Stimulated activated memory B cell treated with anti-CD40 and anti-IgM and Interleukin-4, amounts not matched to agents 10 μg/mL and 1 μg/mL and 100 μg/mL, for 72 hours (primary cell): ENCODE data around the gene BIRC2.
A peak's percentile ranks its signal among the peaks of the same experiment; 100 is the strongest.
"Not testable (repeated sequence)": the region's sequence is repeated elsewhere in the genome, so short reads cannot be mapped to it uniquely, and the experiment has no call there.

Source experiments
- ATAC-seq: fragments of 150-1000 bp; cut with Tn5 transposase; 2 replicates; pipeline ENCODE4 v1.10.0; 2021
- H3K27ac Mint-ChIP-seq: one replicate; pipeline ENCODE4 v1.8.0; 2022; ENCODE audit warnings: mild to moderate bottlenecking, mixed read lengths
- H3K27me3 Mint-ChIP-seq: one replicate; pipeline ENCODE4 v1.8.0; 2022; ENCODE audit warnings: mixed read lengths
- H3K36me3 Mint-ChIP-seq: one replicate; pipeline ENCODE4 v1.8.0; 2022; ENCODE audit warnings: mixed read lengths
- H3K4me1 Mint-ChIP-seq: one replicate; pipeline ENCODE4 v1.8.0; 2022; ENCODE audit warnings: mixed read lengths
- H3K4me3 Mint-ChIP-seq: one replicate; pipeline ENCODE4 v1.8.0; 2022; ENCODE audit warnings: mild to moderate bottlenecking, moderate library complexity, mixed read lengths
- H3K9me3 Mint-ChIP-seq: one replicate; pipeline ENCODE4 v1.8.0; 2022; ENCODE audit warnings: mixed read lengths

Gene BIRC2

DNA sequence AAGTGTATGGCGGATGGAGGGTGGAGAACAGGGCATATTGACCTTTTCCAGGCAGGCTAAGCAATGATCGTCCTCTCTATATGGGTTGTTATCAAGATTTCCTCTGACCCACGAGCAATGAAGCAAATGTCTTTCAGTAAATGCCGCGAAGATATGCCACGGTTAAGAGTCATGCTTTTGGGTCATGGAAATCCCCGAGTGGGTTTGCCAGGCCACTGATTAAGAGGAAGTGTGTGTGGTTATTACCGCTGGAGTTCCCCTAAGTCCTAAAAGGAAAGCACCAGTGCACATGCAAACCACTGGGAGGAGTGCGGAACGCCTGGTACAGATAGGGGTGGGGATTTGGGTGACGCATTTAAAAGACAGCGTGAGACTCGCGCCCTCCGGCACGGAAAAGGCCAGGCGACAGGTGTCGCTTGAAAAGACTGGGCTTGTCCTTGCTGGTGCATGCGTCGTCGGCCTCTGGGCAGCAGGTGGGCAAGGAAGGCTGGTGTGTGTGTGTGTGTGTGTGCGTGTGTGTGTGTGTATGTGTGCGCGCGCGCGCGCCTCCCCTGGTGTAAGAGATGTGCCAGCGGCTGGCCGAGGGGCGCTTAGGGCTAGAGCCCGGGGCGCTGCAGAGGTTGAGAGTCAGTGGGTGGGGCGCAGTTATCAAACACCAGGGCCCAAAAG, 29.8 kb upstream of the BIRC2 start, which contains the start of gene BIRC3:
Gene BIRC3 (plus strand): TSS at position 386 of the 669 bp plus-strand sequence. CDS start 7,026 bp downstream, outside the sequence.
- peak; percentile 96 for ATAC-seq
- peaks cover 58% of the 10 kb centered on the region for H3K4me1 Mint-ChIP-seq
- no peaks in the 10 kb centered on the region for H3K9me3 Mint-ChIP-seq
- peaks cover 44% of the 10 kb centered on the region for H3K36me3 Mint-ChIP-seq
- peak within 1 kb of the TSS; percentile 97 for H3K27ac Mint-ChIP-seq
- H3K4me3 Mint-ChIP-seq, result peak within 1 kb of the TSS; percentile 97
- no peaks in the 10 kb centered on the region for H3K27me3 Mint-ChIP-seq

DNA sequence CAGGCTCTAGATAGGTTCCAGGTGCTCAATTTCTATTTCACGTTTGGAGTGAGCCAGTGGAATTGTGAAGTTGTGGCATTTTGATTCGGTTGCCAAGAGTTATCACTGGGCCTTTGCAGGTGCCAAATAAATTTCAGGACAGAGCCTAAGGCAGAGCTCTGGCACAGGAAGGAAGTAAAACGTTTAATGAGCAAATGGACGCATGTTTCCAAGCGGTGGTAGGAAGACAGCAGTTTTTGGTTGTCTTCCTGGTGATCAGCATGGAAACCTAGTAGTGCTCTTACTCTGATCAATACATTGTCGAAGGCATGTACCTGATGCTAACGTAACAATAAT, 29.3 kb upstream of the BIRC2 start:
- peaks cover 49% of the 10 kb centered on the region for H3K36me3 Mint-ChIP-seq
- ATAC-seq, result no peak
- no peaks in the 10 kb centered on the region for H3K27me3 Mint-ChIP-seq
- peak overlapping the region; percentile 97 for H3K27ac Mint-ChIP-seq
- H3K9me3 Mint-ChIP-seq, result no peaks in the 10 kb centered on the region
- peak overlapping the region; percentile 97 for H3K4me3 Mint-ChIP-seq
- H3K4me1 Mint-ChIP-seq, result peaks cover 62% of the 10 kb centered on the region

DNA sequence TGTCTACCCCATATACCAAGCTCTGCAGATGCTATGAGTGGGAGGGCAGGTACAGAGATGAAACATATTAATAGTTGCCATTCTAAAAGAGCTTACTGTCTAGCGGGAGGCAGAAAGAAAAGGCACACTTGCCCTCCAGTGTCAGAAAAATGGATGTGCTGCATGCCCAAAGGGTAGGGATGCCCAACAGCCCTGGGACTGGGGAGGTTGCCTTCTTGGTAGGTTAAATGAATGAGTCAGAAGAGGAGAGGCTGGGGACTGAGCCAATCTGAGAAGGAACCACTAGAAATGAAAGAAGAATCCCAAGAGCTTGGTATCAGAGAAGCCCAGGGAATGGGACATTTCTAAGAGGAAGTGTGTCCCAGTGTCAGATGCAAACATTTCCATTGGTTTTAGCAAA, 28.5 kb upstream of the BIRC2 start:
- Mint-ChIP-seq H3K27ac (peak overlapping the region; percentile 97), H3K27me3 (no peaks in the 10 kb centered on the region), H3K36me3 (peaks cover 53% of the 10 kb centered on the region), H3K4me1 (peaks cover 58% of the 10 kb centered on the region), H3K4me3 (peak overlapping the region; percentile 97), H3K9me3 (no peaks in the 10 kb centered on the region)
- ATAC-seq, result peak; percentile 42

DNA sequence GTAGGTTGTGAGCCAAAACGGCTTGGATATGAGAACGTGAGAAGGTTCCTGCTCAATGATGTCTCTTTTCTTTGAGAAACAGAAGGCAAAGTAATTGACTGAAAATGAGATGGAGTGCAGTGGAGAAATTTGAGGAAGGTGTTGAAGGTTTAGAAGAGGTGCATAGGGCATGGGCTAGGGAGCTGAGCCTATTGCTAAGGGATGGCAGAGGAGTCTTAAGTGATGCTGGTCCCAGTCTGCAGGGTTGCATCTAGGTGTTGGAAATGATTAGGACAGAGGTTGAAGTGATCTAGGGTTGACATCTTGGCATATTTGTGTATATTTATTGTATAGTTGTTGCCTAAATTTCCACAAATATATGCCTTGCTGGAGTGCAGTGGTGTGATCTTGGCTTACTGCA, 27.5 kb upstream of the BIRC2 start:
- Mint-ChIP-seq H3K4me1 (peaks cover 58% of the 10 kb centered on the region), H3K36me3 (peaks cover 55% of the 10 kb centered on the region)
- no peak for ATAC-seq

DNA sequence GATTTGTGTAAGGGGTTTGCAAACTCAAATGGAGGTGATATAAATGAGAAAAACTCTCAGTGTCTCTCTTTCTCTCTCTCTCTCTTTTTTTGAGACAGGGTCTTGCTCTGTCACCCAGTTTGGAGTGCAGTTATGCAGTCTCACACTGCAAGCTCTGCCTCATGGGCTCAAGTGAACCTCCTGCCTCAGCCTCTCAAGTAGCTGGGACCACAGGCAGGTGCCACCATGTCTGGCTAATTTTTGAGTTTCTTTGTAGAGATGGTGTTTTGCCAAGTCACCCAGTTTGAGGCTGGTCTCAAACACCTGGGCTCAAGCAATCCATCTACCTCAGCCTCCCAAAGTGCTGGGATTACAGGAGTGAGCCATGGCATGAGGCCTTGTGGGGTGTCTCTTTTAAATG, 26.8 kb upstream of the BIRC2 start:
- Mint-ChIP-seq H3K9me3 (no peaks in the 10 kb centered on the region), H3K27ac (peak overlapping the region; percentile 97), H3K36me3 (peaks cover 60% of the 10 kb centered on the region), H3K27me3 (no peaks in the 10 kb centered on the region), H3K4me3 (peak overlapping the region; percentile 97), H3K4me1 (peaks cover 60% of the 10 kb centered on the region)
- ATAC-seq, result no peak

More for the DNA sequence above, 27.5 kb upstream of the BIRC2 start:
- H3K27ac Mint-ChIP-seq, result peak overlapping the region; percentile 97
- no peaks in the 10 kb centered on the region for H3K27me3 Mint-ChIP-seq
- no peaks in the 10 kb centered on the region for H3K9me3 Mint-ChIP-seq
- H3K4me3 Mint-ChIP-seq, result peak overlapping the region; percentile 97

DNA sequence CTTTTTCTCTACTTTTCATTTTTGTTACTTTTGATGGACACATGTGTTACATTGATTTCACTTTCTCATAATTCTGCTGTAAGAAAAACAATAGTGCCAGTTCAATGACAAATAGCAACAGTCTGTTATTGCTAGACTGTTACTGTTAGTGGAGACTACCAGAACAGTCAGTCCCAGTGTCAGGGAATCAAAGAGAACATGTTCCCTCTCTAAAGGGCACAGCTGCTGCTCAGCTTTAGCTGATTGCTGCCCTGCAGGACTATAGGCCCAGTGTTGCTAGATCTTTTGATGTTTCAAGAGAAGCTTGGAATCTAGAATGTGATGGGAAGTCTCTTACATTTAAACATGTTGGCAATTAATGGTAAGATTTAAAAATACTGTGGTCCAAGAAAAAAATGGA, 26.3 kb upstream of the BIRC2 start:
- peaks cover 60% of the 10 kb centered on the region for H3K36me3 Mint-ChIP-seq
- H3K4me1 Mint-ChIP-seq, result peaks cover 56% of the 10 kb centered on the region
- H3K4me3 Mint-ChIP-seq, result peak overlapping the region; percentile 97
- H3K9me3 Mint-ChIP-seq, result no peaks in the 10 kb centered on the region
- no peak for ATAC-seq
- peak overlapping the region; percentile 97 for H3K27ac Mint-ChIP-seq
- H3K27me3 Mint-ChIP-seq, result no peaks in the 10 kb centered on the region

DNA sequence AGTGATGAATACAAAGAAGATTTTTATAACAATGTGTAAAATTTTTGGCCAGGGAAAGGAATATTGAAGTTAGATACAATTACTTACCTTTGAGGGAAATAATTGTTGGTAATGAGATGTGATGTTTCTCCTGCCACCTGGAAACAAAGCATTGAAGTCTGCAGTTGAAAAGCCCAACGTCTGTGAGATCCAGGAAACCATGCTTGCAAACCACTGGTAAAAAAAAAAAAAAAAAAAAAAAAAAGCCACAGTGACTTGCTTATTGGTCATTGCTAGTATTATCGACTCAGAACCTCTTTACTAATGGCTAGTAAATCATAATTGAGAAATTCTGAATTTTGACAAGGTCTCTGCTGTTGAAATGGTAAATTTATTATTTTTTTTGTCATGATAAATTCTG, 24.5 kb upstream of the BIRC2 start:
- peaks cover 62% of the 10 kb centered on the region for H3K36me3 Mint-ChIP-seq
- no peaks in the 10 kb centered on the region for H3K27me3 Mint-ChIP-seq

DNA sequence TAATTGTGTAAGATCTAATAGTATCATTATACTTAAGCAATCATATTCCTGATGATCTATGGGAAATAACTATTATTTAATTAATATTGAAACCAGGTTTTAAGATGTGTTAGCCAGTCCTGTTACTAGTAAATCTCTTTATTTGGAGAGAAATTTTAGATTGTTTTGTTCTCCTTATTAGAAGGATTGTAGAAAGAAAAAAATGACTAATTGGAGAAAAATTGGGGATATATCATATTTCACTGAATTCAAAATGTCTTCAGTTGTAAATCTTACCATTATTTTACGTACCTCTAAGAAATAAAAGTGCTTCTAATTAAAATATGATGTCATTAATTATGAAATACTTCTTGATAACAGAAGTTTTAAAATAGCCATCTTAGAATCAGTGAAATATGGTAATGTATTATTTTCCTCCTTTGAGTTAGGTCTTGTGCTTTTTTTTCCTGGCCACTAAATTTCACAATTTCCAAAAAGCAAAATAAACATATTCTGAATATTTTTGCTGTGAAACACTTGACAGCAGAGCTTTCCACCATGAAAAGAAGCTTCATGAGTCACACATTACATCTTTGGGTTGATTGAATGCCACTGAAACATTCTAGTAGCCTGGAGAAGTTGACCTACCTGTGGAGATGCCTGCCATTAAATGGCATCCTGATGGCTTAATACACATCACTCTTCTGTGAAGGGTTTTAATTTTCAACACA, 23.3 kb upstream of the BIRC2 start:
- H3K27ac Mint-ChIP-seq, result no peak overlapping the region
- H3K9me3 Mint-ChIP-seq, result no peaks in the 10 kb centered on the region
- H3K36me3 Mint-ChIP-seq, result peaks cover 55% of the 10 kb centered on the region
- H3K4me1 Mint-ChIP-seq, result peaks cover 50% of the 10 kb centered on the region
- H3K27me3 Mint-ChIP-seq, result no peaks in the 10 kb centered on the region
- H3K4me3 Mint-ChIP-seq, result no peak overlapping the region
- ATAC-seq, result no peak

More for the DNA sequence above, 24.5 kb upstream of the BIRC2 start:
- Mint-ChIP-seq H3K4me1 (peaks cover 50% of the 10 kb centered on the region), H3K9me3 (no peaks in the 10 kb centered on the region), H3K27ac (peak overlapping the region; percentile 97), H3K4me3 (peak overlapping the region; percentile 80)
- ATAC-seq, result no peak

DNA sequence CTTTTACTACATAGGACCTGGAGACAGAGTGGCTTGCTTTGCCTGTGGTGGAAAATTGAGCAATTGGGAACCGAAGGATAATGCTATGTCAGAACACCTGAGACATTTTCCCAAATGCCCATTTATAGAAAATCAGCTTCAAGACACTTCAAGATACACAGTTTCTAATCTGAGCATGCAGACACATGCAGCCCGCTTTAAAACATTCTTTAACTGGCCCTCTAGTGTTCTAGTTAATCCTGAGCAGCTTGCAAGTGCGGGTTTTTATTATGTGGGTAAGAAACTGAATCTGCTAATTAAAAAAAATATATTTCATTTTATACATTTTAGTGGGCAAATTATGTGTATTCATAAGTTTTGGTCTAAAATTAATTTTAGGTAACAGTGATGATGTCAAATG, 21.9 kb upstream of the BIRC2 start:
- Mint-ChIP-seq H3K4me3 (no peak overlapping the region), H3K27ac (no peak overlapping the region), H3K27me3 (no peaks in the 10 kb centered on the region), H3K9me3 (no peaks in the 10 kb centered on the region), H3K36me3 (peaks cover 50% of the 10 kb centered on the region), H3K4me1 (peaks cover 43% of the 10 kb centered on the region)
- no peak for ATAC-seq

DNA sequence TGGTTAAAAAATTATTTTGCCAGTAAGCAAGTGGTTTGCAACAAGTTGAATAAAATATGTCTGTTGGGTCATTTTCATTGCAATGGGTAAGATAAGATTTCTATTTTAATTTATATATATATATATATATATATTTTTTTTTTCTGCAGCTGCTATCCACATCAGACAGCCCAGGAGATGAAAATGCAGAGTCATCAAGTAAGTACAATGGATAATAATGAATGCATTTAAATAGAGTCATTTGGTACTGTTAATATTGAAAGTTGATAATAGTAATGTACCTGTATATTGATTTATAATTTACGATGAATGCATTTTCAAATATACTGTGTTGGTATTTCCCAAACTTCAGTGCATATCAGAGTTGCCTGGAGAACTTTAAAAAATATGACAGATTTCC, 18.3 kb upstream of the BIRC2 start:
- ATAC-seq, result no peak
- Mint-ChIP-seq H3K4me3 (no peak overlapping the region), H3K9me3 (no peaks in the 10 kb centered on the region), H3K4me1 (peaks cover 25% of the 10 kb centered on the region), H3K27me3 (no peaks in the 10 kb centered on the region), H3K27ac (no peak overlapping the region), H3K36me3 (peaks cover 54% of the 10 kb centered on the region)

DNA sequence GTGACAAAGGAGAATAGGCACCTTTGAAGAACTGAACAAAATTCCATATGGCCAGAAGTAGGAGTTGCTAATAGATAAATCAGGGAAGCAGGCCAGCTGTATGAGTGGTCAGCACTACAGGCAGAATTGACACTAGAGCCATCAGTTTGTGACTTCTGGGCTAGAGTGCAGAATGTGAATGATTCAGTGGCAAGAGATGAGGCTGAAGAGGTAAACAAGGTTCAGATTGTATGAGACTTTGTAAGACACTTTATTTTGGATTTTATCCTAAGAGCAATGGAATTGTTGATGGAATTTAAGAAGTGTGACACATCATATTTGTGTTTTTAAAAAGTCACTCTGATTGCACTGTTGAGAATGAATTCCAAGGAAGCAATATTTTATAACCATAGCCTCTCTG, 16.8 kb upstream of the BIRC2 start:
- peaks cover 53% of the 10 kb centered on the region for H3K36me3 Mint-ChIP-seq
- peaks cover 14% of the 10 kb centered on the region for H3K4me1 Mint-ChIP-seq

DNA sequence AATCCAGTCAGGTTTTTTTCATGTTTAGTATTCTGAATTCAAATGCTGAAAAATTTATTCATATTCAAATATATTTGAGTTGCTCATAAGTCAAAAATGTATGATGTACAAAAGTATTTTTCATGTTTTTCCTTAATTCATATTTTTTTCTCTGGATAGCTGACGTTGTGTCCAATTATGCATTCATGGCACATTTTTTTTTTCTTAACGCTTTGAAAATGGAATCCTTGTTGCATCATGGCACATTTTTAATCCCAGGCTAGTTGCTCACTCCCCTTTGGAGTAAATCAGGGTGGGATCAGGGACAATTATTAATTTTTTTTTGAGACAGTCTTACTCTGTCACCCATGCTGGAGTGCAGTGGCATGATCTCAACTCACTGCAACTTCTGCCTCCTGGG, 15.7 kb upstream of the BIRC2 start:
- H3K27me3 Mint-ChIP-seq, result no peaks in the 10 kb centered on the region
- peaks cover 51% of the 10 kb centered on the region for H3K36me3 Mint-ChIP-seq
- no peaks in the 10 kb centered on the region for H3K9me3 Mint-ChIP-seq
- ATAC-seq, result no peak
- no peak overlapping the region for H3K4me3 Mint-ChIP-seq
- H3K4me1 Mint-ChIP-seq, result peaks cover 14% of the 10 kb centered on the region
- H3K27ac Mint-ChIP-seq, result peak overlapping the region; percentile 29

More for the DNA sequence above, 16.8 kb upstream of the BIRC2 start:
- Mint-ChIP-seq H3K9me3 (no peaks in the 10 kb centered on the region), H3K27me3 (no peaks in the 10 kb centered on the region), H3K4me3 (no peak overlapping the region), H3K27ac (no peak overlapping the region)
- no peak for ATAC-seq

DNA sequence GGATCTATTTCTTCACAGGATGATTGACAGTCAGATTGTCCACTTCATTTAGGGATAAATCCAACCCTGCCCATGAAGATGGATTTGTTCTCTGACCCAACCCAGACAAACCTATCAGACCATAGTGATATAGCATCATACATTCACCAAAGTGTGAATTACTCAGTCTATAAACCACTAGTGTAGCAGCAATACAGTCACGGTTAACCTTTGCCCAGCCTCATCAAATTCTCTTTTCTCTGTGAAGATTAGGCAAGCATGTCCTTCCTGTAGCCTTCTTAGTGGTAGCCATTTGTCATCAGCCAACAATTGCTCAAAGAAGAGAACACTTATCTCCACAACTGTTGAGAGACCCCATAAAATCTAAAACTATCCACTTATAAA, 14.4 kb upstream of the BIRC2 start:
- Mint-ChIP-seq H3K4me3 (no peak overlapping the region), H3K27ac (peak overlapping the region; percentile 74), H3K36me3 (peaks cover 46% of the 10 kb centered on the region), H3K4me1 (peaks cover 11% of the 10 kb centered on the region), H3K9me3 (no peaks in the 10 kb centered on the region), H3K27me3 (no peaks in the 10 kb centered on the region)
- ATAC-seq, result no peak

DNA sequence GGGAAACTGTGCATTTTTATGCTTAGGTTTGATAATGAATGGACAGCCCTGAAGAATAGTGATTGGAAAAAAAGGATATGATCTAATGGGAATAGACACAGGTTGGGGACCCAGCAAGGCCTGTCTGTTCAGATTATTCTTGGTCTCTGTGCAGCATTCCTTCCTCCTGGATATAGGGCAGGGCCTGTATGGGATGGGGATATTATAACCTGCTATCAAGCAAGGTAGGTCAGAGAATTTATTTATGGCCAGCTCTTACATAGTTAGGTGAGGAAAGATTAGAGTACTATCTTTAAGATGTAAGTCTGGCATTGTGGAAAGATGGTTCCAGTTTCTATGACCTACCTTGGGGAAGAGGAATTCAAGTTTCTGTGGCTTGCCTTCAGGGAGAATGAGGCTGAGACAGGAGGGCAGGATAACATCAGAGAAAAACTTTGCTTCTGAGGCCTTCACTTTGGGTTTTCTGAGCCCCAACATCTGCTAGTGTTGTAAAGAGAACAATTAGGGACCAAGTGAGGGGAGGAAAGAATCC, 8.5 kb upstream of the BIRC2 start:
- no peak for ATAC-seq
- peak overlapping the region; percentile 55 for H3K27ac Mint-ChIP-seq
- no peak overlapping the region for H3K4me3 Mint-ChIP-seq
- peaks cover 19% of the 10 kb centered on the region for H3K36me3 Mint-ChIP-seq
- no peaks in the 10 kb centered on the region for H3K9me3 Mint-ChIP-seq
- H3K27me3 Mint-ChIP-seq, result no peaks in the 10 kb centered on the region
- H3K4me1 Mint-ChIP-seq, result peaks cover 41% of the 10 kb centered on the region

DNA sequence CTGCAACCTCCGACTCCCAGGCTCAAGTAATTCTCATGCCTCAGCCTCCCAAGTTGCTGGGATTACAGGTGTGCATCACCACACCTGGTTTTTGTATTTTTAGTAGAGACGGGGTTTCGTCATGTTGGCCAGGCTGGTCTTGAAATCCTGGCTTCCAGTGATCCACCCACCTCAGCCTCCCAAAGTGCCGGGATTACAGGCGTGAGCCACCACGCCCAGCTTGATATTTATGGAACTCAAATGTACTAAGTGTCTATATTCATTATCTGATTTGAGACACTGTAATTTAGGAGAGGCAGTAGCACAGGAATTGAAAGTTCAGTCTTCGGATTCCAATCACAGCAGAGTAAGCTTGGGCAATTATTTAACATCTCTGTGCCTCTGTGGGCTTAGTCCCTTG, 5.7 kb upstream of the BIRC2 start:
- H3K4me3 Mint-ChIP-seq, H3K27me3 Mint-ChIP-seq, H3K9me3 Mint-ChIP-seq: not testable (repeated sequence)
- H3K36me3 Mint-ChIP-seq, result peaks cover 12% of the 10 kb centered on the region
- peak; percentile 35 for ATAC-seq
- H3K4me1 Mint-ChIP-seq, result peaks cover 49% of the 10 kb centered on the region
- peak overlapping the region; percentile 55 for H3K27ac Mint-ChIP-seq

DNA sequence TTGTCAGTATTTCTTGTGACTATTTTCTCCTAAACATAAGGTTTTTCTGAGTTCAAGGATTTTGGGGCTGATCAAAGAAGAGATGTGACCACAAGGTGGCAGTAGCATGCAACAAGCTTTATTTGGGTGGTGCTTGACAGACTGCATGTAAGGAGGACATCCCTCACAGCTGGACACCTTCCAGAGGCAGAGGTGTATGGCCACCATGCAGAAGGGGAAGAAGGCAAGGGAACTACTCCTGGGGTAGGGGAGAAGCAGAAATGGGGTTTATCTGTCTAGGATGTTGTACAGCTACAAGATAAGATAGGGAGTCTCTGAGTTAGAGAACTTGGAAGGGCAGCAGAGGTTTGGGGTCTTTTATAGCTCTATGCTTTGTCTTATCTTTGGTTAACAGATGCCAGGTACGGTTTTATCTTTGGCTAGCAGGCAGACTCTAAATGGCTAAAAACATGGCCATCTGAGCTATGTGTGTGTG, 5.1 kb upstream of the BIRC2 start:
- peak; percentile 53 for ATAC-seq
- peaks cover 51% of the 10 kb centered on the region for H3K4me1 Mint-ChIP-seq
- H3K27me3 Mint-ChIP-seq, result no peaks in the 10 kb centered on the region
- H3K36me3 Mint-ChIP-seq, result peaks cover 12% of the 10 kb centered on the region
- H3K27ac Mint-ChIP-seq, result no peak overlapping the region
- H3K9me3 Mint-ChIP-seq, result no peaks in the 10 kb centered on the region
- no peak overlapping the region for H3K4me3 Mint-ChIP-seq
